ENCODE results near the gene CENPP.

DNA sequence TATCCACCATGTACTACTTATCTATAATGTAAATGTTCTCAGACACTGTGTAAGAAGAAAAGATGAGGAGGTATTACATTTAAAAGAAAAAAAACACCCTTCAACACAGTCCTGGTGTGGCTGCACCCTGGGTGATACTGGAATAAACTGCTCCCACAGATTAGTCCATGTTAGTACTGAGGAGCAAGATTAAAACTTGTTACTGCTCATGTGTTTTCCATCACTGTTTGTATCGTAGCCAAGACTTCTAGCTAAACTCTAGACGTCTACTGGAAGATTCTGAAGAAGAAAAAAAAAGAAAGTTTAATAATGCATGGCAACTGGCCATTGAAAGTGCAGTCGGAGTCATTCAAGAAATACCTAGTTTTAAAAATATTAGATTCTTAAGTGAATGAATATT is 156.6 kb downstream of the CENPP start, which contains the start of gene ASPN:
- no peak for TF ChIP-seq EZH2 (optimal IDR thresholded peaks at IDR 0.05; ENCODE audit: low read depth, low read length)
- TF ChIP-seq, protein P1, sequence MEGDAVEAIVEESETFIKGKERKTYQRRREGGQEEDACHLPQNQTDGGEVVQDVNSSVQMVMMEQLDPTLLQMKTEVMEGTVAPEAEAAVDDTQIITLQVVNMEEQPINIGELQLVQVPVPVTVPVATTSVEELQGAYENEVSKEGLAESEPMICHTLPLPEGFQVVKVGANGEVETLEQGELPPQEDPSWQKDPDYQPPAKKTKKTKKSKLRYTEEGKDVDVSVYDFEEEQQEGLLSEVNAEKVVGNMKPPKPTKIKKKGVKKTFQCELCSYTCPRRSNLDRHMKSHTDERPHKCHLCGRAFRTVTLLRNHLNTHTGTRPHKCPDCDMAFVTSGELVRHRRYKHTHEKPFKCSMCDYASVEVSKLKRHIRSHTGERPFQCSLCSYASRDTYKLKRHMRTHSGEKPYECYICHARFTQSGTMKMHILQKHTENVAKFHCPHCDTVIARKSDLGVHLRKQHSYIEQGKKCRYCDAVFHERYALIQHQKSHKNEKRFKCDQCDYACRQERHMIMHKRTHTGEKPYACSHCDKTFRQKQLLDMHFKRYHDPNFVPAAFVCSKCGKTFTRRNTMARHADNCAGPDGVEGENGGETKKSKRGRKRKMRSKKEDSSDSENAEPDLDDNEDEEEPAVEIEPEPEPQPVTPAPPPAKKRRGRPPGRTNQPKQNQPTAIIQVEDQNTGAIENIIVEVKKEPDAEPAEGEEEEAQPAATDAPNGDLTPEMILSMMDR (IDR thresholded peaks at IDR 0.05; ENCODE audit: low read length) = no peak

Data from MM.1S (cell line).